GM12878 (cell line): ENCODE results near the gene PITPNM3. TPM values are rescaled to one million over a fixed set of nuclear protein-coding genes. Genes with fewer than 3 reads are reported as not detected.

ENCODE experiments used
- ATAC-seq: fragments of 200-7000 bp; cut with Tn5 transposase; 3 replicates; pipeline ENCODE4 v1.9.1; 2020; ENCODE audit warnings: mild to moderate bottlenecking, moderate library complexity
- BruUV-seq: library from RNA; stranded (reverse); fragments of 400-500 nt; replicated peaks from 2 replicates; lab custom pipeline; 2021; lab: Mats Ljungman, UMichigan
- CTCF ChIA-PET: fragments of 300-600 bp; sonication (Branson Sonifier 250); formaldehyde crosslinking; extraction: SDS; loops from one replicate; lab custom pipeline; 2021; ENCODE audit warnings: inconsistent platforms; lab: Yijun Ruan, JAX
- POLR2A ChIA-PET: fragments of 350-600 bp; formaldehyde crosslinking; extraction: SDS; loops from one replicate; lab custom pipeline; 2021; ENCODE audit warnings: inconsistent platforms; lab: Charles Lee
- RAD21 ChIA-PET: fragments of 300-600 bp; sonication (Branson Sonifier 250); formaldehyde crosslinking; loops from one replicate; lab custom pipeline; 2023; ENCODE audit warnings: antibody characterized with exemption; ENCODE audit not compliant: unreplicated experiment; lab: Charles Lee
- SMC1A ChIA-PET: fragments of 300-600 bp; sonication (Branson Sonifier 250); formaldehyde crosslinking; loops from one replicate; lab custom pipeline; 2023; ENCODE audit not compliant: unreplicated experiment, uncharacterized antibody; lab: Charles Lee
- DNase-seq: peaks from one replicate; pipeline ENCODE4 v3.0.0-alpha.2; 2011; ENCODE audit warnings: low read depth, low spot score
- FAIRE-seq: peaks from 3 replicates; lab custom pipeline; 2011; peaks lifted over from hg19 to GRCh38; lab: Jason Lieb, UNC
- H2AFZ ChIP-seq: 2 replicates; pipeline ENCODE4 v1.6.0; 2011; ENCODE audit warnings: low read depth, low read length, control low read depth; ENCODE audit not compliant: control insufficient read depth
- H3K27ac ChIP-seq: 2 replicates; pipeline ENCODE4 v1.5.1; 2011; ENCODE audit warnings: control low read depth; ENCODE audit not compliant: control insufficient read depth, insufficient read depth
- H3K27me3 ChIP-seq, 2 experiments: replicated peaks in 1 of 2; 2 replicates each; pipeline versions ENCODE4 v1.6.0 to v1.6.1; 2011; ENCODE audit warnings: low read length in 1 of 2; ENCODE audit not compliant: control insufficient read depth in 2 of 2, insufficient read depth in 2 of 2
- H3K36me3 ChIP-seq, 2 experiments: 2 replicates each; pipeline ENCODE4 v1.5.1; 2011; ENCODE audit warnings: low read length in 1 of 2; ENCODE audit not compliant: control insufficient read depth in 2 of 2, insufficient read depth in 2 of 2
- H3K4me1 ChIP-seq: 2 replicates; pipeline ENCODE4 v1.6.1; 2011; ENCODE audit warnings: mild to moderate bottlenecking, low read length, moderate library complexity, mixed read lengths; ENCODE audit not compliant: control insufficient read depth, insufficient read depth
- H3K4me2 ChIP-seq: 2 replicates; pipeline ENCODE4 v1.6.0; 2011; ENCODE audit warnings: control low read depth; ENCODE audit not compliant: control insufficient read depth, insufficient read depth
- H3K4me3 ChIP-seq: fragments of 200-600 bp; sonication (generic); 2 replicates; pipeline ENCODE4 v1.5.1; 2016
- H3K79me2 ChIP-seq: 2 replicates; pipeline ENCODE4 v1.6.0; 2011; ENCODE audit warnings: low read length; ENCODE audit not compliant: control insufficient read depth, insufficient read depth
- H3K9ac ChIP-seq: 2 replicates; pipeline ENCODE4 v1.8.0; 2011; ENCODE audit warnings: low read length, control low read depth, mixed read lengths; ENCODE audit not compliant: control insufficient read depth, insufficient read depth
- H3K9me3 ChIP-seq: replicated peaks from 3 replicates; pipeline ENCODE4 v1.5.1; 2011; ENCODE audit warnings: mild to moderate bottlenecking, low read length; ENCODE audit not compliant: control insufficient read depth, insufficient read depth
- H4K20me1 ChIP-seq: 2 replicates; pipeline ENCODE4 v1.6.0; 2011; ENCODE audit not compliant: control insufficient read depth, insufficient read depth
- CREB1 ChIP-seq: IDR thresholded peaks from 2 replicates; pipeline ENCODE4 v1.6.1; 2012; ENCODE audit warnings: low read depth, mild to moderate bottlenecking, inconsistent platforms
- DPF2 ChIP-seq: fragments of 450-650 bp; IDR thresholded peaks from 2 replicates; pipeline ENCODE4 v1.6.1; 2017; ENCODE audit warnings: mild to moderate bottlenecking
- HDAC2 ChIP-seq: fragments of 200-600 bp; sonication (generic); IDR thresholded peaks from 2 replicates; pipeline ENCODE4 v1.6.1; 2017
- SMARCA5 ChIP-seq: fragments of 450-650 bp; IDR thresholded peaks from 2 replicates; pipeline ENCODE4 v1.6.1; 2017; ENCODE audit warnings: mild to moderate bottlenecking
- SUPT20H ChIP-seq: IDR thresholded peaks from 2 replicates; pipeline ENCODE4 v1.6.1; 2011; ENCODE audit warnings: low read depth, mild to moderate bottlenecking, low read length, moderate library complexity, borderline replicate concordance; ENCODE audit not compliant: control insufficient read depth
- TARDBP ChIP-seq: IDR thresholded peaks from 2 replicates; pipeline ENCODE4 v1.6.1; 2016; ENCODE audit warnings: borderline replicate concordance
- ZBTB40 ChIP-seq: fragments of 450-650 bp; IDR thresholded peaks from 2 replicates; pipeline ENCODE4 v1.6.1; 2016; ENCODE audit warnings: mild to moderate bottlenecking, moderate library complexity, borderline replicate concordance
- WGBS: methylation state at CpG from one replicate; pipeline ENCODE4 v1.1.6; 2016; ENCODE audit warnings: low lambda C conversion rate; ENCODE audit not compliant: insufficient replicate concordance, insufficient coverage; ENCODE audit errors: missing lambda C conversion rate; 5-methylcytosine and 5-hydroxymethylcytosine counted together
- in situ Hi-C: fragments of 300-500 bp; cut with MboI; formaldehyde crosslinking; loops from 9 replicates; pipeline ENCODE4 v1.14.3; 2018; ENCODE audit warnings: mixed read lengths
- intact Hi-C: fragments of 100-400 bp; cut with micrococcal nuclease; formaldehyde crosslinking; loops from one replicate; pipeline ENCODE4 v1.14.2; 2022; ENCODE audit not compliant: unreplicated experiment
- polyA plus RNA-seq, 11 experiments: library from polyadenylated mRNA; depleted of rRNA in 4 of 11; unstranded in 6 of 11; stranded (reverse) in 5 of 11; fragments of >200 nt; fragmentation: Nextera tagmentation in 4 of 11; fragmentation: Illumina TruSeq in 1 of 11; extraction: Ambion mirVana in 4 of 11; extraction: Trizol in 1 of 11; gene quantifications; 1 replicate in 1 of 11; 2 replicates in 10 of 11; pipeline versions ENCODE4 v1.2.1 to v1.2.3, GENCODE V29; 2011 to 2016; ENCODE audit warnings: inconsistent platforms in 2 of 11, missing spikeins in 2 of 11, low read depth in 1 of 11
- total RNA-seq, 4 experiments: library from RNA; depleted of rRNA in 3 of 4; stranded (reverse); fragments of >200 nt in 3 of 4; fragmentation: Illumina TruSeq in 1 of 4; extraction: Trizol in 1 of 4; gene quantifications; 2 replicates each; pipeline versions ENCODE4 v1.2.1 to v1.2.3, GENCODE V29; 2013 to 2021
- TF ChIP-seq, protein P1 (sequence below): fragments of 150-350 bp; IDR thresholded peaks from 2 replicates; pipeline ENCODE4 v1.6.1; 2014; ENCODE audit warnings: mild to moderate bottlenecking, low read depth, low read length
- TF ChIP-seq, protein P2 (sequence below): fragments of 450-650 bp; IDR thresholded peaks from 2 replicates; pipeline ENCODE4 v1.6.1; 2016; ENCODE audit warnings: mild to moderate bottlenecking
- TF ChIP-seq, protein P3 (sequence below), 3 experiments: IDR thresholded peaks in 2 of 3; conservative IDR thresholded peaks in 1 of 3; 2 replicates each; pipeline ENCODE4 v1.5.1; 2011; ENCODE audit warnings: low read depth in 3 of 3, low read length in 3 of 3, mild to moderate bottlenecking in 3 of 3, control low read depth in 2 of 3, moderate library complexity in 2 of 3, inconsistent platforms in 1 of 3, mixed read lengths in 1 of 3; ENCODE audit not compliant: control insufficient read depth in 2 of 3, insufficient read depth in 1 of 3; ENCODE audit errors: extremely low read depth in 1 of 3

The PITPNM3 gene
- total and polyA plus RNA-seq, 10 of the 15 experiments (the other 5 are each of a cell fraction or from before 2014, with no cell fraction given), result 0.02 to 0.49 (median 0.19) TPM; not detected in 1

DNA sequence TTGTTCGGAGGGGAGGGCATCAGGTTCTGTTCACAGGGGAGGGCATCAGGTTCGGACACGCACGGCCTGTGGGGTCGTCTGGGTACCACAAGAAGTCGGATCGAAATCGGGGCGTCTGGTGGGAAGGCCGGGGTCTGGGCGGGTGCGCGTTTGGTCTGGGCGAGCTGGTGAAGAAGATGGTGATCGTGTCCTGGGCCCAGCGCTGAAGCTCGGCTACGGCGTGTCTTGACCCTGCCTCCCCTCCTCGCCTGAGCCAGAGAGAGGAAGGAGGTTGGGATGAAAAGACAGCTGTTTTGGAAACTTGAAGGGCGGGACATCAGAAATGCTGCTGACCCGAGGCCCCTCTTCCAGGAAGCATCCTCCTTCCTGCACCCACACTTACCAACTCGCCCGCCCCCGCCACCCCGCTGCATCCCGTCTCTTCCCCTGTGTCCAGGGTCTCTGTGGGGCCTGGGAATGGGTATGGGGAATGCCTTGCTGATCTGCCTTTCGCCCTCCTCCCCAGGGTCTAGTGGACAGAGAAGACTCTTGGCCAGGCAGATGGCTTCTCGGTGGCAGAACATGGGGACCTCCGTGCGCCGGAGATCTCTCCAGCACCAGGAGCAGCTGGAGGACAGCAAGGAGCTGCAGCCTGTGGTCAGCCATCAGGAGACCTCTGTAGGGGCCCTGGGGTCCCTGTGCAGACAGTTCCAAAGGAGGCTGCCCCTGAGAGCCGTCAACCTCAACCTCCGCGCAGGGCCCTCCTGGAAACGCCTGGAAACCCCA lies 111.6 kb downstream of the PITPNM3 start (continued):
- TF ChIP-seq, protein P1, sequence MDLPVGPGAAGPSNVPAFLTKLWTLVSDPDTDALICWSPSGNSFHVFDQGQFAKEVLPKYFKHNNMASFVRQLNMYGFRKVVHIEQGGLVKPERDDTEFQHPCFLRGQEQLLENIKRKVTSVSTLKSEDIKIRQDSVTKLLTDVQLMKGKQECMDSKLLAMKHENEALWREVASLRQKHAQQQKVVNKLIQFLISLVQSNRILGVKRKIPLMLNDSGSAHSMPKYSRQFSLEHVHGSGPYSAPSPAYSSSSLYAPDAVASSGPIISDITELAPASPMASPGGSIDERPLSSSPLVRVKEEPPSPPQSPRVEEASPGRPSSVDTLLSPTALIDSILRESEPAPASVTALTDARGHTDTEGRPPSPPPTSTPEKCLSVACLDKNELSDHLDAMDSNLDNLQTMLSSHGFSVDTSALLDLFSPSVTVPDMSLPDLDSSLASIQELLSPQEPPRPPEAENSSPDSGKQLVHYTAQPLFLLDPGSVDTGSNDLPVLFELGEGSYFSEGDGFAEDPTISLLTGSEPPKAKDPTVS, result no peak
- TF ChIP-seq, protein P2, sequence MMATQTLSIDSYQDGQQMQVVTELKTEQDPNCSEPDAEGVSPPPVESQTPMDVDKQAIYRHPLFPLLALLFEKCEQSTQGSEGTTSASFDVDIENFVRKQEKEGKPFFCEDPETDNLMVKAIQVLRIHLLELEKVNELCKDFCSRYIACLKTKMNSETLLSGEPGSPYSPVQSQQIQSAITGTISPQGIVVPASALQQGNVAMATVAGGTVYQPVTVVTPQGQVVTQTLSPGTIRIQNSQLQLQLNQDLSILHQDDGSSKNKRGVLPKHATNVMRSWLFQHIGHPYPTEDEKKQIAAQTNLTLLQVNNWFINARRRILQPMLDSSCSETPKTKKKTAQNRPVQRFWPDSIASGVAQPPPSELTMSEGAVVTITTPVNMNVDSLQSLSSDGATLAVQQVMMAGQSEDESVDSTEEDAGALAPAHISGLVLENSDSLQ, result no peak
- no peak for TF ChIP-seq DPF2

GRCh38 chr17:6443692-6444570 lies 112.4 kb downstream of the PITPNM3 start, which contains the start of gene PIMREG:
PIMREG (plus strand) TSS chr17:6444455; CDS start chr17:6445111, 656 bp downstream.
- ChIA-PET POLR2A (interaction anchor here (0.6 kb wide), 3 partner anchors 1003 to 1504 kb away, joined by 4 to 9 read pairs (median 4); no protein-coding TSS in a partner anchor), SMC1A (no interaction called here), CTCF (interaction anchor here (1.0 kb wide), 1 partner anchor 8 kb away, joined by 3 read pairs; no protein-coding TSS in a partner anchor), RAD21 (interaction anchor here (0.7 to 0.9 kb wide), 2 partner anchors 637 to 1713 kb away, joined by 3 read pairs; no protein-coding TSS in a partner anchor)
- WGBS, result 1% methylated on average over 28 of the region's 62 CpGs
- H3K4me3 ChIP-seq, result peak within 1 kb of the TSS; percentile 75
- peaks cover 4% of the 10 kb centered on the region; the same call in 1 of the 2 replicates for H3K4me1 ChIP-seq
- BruUV-seq, result no TSS peak
- no peaks in the 10 kb centered on the region for H3K79me2 ChIP-seq
- no peaks in the 10 kb centered on the region for H3K9me3 ChIP-seq
- peak within 1 kb of the TSS; percentile 43 for H3K27ac ChIP-seq
- H3K4me2 ChIP-seq, result peak within 1 kb of the TSS; percentile 89
- peak within 1 kb of the TSS; percentile 73 for H2AFZ ChIP-seq
- FAIRE-seq, result peak; percentile 88
- peak; percentile 59 for DNase-seq
- in situ Hi-C loops (no loop called here), intact Hi-C loops (no loop called here)
- no peaks in the 10 kb centered on the region for H3K27me3 ChIP-seq
- H3K36me3 ChIP-seq, result peaks cover 0 to 3% of the 10 kb centered on the region in 2 experiments; a peak in 1 of 4 replicates
- peak within 1 kb of the TSS; percentile 67 for H3K9ac ChIP-seq
- H4K20me1 ChIP-seq, result no peaks in the 10 kb centered on the region
- peak; percentile 98 for ATAC-seq
- TF ChIP-seq SUPT20H (no peak), CREB1 (no peak), TARDBP (no peak), ZBTB40 (peak; percentile 33; the same call in 1 of the 2 replicates), HDAC2 (no peak), SMARCA5 (0 out of 2 replicates have a peak, but pooled peaks have one; percentile 15)
- TF ChIP-seq, protein P3, sequence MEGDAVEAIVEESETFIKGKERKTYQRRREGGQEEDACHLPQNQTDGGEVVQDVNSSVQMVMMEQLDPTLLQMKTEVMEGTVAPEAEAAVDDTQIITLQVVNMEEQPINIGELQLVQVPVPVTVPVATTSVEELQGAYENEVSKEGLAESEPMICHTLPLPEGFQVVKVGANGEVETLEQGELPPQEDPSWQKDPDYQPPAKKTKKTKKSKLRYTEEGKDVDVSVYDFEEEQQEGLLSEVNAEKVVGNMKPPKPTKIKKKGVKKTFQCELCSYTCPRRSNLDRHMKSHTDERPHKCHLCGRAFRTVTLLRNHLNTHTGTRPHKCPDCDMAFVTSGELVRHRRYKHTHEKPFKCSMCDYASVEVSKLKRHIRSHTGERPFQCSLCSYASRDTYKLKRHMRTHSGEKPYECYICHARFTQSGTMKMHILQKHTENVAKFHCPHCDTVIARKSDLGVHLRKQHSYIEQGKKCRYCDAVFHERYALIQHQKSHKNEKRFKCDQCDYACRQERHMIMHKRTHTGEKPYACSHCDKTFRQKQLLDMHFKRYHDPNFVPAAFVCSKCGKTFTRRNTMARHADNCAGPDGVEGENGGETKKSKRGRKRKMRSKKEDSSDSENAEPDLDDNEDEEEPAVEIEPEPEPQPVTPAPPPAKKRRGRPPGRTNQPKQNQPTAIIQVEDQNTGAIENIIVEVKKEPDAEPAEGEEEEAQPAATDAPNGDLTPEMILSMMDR (IDR thresholded peaks at IDR 0.05 in 2 of 3, conservative IDR thresholded peaks at IDR 0.05 in 1 of 3; ENCODE audit: control insufficient read depth in 2 of 3, extremely low read depth in 1 of 3, insufficient read depth in 1 of 3, low read depth in 3 of 3, low read length in 3 of 3), result no peak
